C1 segment of cervical spinal cord (tissue), 14 donors: ENCODE measurements around the gene PDE6H.
A peak's percentile ranks its signal among the peaks of the same experiment; 100 is the strongest.

Source experiments
- DNase-seq, 14 donors: peaks; one replicate each; lab custom pipeline; 2025; lab: John Stamatoyannopoulos, UW

PDE6H gene

DNA sequence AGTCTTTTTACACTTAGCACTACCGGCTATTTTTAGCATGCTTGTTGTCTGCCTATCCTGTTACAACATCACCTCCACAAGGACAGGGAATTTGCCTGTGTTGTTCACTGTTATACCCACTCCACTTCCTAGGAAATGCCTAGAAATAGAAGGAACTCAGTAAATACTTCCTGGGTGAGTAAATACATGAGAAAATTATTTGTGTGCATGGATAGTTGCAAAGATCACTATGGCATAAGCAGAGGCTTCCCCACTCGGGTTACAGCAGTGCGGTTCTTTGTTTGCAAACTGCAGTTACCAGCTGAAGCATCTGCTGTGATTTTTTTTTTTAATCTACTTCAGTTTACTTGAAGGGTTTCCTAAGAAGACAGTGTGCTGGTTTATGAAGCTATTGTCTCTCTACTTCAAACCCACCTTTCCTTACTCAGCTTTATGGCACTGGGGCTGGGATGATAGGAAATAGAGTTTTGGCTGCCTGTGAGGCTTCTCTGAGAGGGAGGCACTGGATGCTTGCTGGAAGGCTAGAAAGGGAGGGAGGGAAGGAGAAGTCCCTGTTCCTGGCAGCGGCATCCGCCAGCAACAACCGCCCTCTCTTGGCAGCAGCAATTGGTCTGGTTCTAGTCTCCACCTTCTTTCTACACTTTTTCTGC lies 29.0 kb downstream of the PDE6H start:
- peak in 7 of 14 donors; percentile 7 to 46 (median 23) for DNase-seq

GRCh38 chr12:15004421-15004820 lies 31.6 kb downstream of the PDE6H start:
- no peak for DNase-seq

DNA sequence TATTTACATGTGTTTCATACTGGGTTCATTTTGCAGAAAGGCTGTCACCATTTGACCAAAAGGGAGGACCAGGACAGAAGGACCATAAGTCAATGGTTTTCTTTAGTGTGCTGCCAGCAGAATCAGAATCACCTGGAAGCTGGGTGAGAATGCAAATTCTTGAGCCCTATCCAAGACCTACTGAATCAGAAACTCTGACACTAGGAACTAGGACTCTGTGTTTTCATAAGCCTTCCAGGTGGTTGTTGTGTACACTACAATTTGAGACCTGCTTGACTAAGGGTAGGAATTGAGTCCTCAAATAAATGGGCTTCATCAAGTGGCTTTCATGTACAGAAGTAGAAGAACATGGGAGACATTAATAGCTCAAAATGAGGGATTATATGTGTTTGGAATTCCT lies 32.2 kb downstream of the PDE6H start:
- no peak for DNase-seq

- DNase-seq, result no peak
Measured at GRCh38 chr12:15007551-15007950, 34.7 kb downstream of the PDE6H start.

- no peak for DNase-seq
Measured at GRCh38 chr12:15011162-15011561, 38.3 kb downstream of the PDE6H start.

GRCh38 chr12:15013634-15014179 lies 40.9 kb downstream of the PDE6H start:
- no peak for DNase-seq

DNA sequence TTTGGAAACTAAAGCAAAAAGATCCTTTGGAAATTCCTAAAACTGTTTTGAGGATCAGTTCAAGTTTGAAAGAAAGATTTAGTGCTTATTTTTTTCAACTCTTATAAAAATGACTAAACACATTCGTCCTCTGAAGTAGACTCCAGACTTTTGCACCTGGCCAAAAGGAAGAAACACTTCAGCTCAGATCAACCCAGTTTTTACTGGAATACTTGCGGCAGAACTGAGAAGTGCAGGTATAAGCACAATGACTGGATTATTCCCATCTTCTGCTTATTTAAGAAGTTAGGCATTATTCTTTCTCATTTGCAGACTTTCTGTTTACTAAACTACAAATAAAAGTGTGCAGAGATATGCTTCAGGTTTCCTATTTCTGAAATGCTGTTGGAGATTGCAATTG lies 41.9 kb downstream of the PDE6H start:
- no peak for DNase-seq

- no peak for DNase-seq
Measured at GRCh38 chr12:15015121-15015520, 42.3 kb downstream of the PDE6H start.

DNA sequence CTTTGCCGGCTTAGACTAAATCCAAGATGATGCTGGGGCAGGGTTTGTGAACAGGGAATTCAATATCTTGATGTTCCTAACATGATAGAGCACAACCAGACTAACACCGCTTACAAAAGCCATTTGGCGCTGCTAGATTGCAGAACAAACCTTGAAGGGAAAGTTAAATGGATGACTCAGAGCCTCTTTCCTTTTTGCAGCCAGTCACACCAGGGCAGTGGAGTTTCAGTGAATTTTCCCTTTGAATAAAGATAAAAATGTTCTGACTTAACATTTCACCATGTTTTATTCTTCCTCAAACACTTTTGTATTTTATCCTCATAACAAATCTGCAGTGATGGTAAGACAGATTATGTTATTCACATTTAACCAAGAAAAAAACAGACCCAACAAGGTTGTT lies 47.3 kb downstream of the PDE6H start:
- no peak for DNase-seq
